Ecto neural progenitor cell (in vitro differentiated cells): ENCODE results near the gene RAD18.

Experiments
- DNase-seq: peaks from one replicate; pipeline ENCODE4 v3.0.0-alpha.2; 2018; ENCODE audit warnings: low spot score

RAD18 gene

DNA sequence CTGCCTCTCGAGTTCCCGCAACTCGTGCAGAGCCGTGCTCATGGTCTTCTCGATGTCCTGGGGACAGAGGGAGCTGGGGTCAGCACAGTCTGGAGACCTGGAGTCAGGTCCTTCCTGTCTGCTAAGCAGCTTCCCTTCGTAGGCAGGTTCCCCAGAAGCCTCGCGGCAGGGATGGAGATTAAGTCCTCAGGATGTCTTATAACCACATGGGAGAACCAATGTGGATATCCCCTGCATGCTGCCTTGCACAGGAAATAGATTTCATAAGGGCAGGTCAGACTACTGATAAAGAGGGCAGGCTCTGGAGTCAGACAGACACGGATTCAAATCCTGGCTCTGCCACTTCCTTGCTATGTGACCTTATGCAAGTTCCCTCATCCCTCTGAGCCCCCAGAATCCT lies 22.6 kb upstream of the RAD18 start:
- no peak for DNase-seq

DNA sequence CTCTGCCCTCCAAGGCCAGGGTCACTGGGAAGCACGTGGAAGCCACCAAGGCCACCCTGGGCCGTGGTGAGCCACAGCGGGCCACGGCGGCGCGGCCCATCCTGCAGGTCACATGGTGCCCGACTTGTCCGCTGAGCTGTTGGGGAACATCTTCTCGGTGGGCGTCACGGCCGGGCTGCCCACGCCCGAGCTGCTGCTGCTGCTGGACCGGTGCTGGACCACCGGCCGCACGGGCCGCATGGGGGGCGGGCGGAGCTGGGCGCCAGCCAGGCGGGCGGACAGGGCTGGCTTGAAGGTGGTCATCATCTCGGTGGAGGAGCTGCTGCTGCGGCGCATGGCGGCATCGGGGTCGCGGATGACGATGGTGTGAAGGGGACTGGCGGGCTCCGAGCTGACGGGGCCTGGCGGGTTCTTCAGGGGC lies 22.1 kb upstream of the RAD18 start:
- no peak for DNase-seq

DNA sequence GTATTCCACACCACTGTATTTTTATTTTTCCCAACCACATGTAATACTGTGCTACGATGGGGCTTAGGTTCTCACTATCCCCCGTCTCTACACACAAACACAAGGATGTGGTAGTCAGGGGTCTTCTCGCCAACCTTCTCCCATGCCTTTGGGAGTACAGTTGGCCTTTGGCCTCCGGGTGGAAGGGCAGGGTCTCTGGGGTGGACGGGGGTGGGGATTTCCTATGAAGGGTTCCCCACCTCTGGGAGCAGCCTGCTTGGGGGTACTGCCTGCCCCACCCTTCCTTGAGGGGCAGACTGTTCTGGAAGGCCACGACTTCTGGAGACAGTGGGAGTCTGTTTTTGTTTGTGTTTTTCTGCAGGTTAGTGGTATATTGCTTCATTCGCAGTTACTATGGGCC lies 21.3 kb upstream of the RAD18 start:
- no peak for DNase-seq

DNA sequence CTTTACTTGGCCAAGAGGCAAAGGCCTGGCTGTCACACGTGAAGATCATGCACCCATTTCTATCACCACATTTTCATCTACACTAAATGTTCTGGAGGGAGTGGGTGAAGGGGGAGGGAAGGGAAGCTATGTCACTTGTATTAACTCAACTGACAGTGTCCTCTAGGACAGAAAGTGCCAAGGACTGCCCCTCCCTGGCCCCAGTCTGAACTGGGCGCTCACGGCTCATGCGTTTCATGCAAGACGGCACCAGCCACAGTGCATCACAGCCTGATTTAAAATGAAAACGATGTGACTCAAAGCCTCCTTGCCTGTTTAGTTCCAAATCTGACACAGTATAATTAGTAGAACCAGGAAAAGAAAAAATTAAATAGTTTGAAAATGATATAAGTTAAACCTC lies 20.8 kb upstream of the RAD18 start:
- no peak for DNase-seq

DNA sequence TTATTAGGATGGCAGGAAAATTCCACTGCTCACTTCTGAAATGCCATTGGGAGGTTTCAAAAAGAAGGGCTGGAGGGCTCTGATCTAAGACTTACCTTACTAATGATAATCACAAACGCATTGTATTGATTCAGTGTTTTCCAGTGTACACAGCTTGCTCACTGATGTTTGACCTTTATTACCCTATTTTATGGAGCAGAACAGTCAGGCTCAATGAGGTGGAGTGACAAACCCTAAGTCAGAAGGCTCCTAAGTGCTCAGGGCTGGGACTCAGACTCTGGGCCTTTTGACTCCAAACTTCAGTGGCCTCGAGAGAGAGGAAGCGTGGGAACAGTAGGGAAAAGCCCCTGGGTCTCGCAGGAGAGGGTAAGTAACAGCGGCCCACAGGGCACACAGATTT lies 20.3 kb upstream of the RAD18 start:
- DNase-seq = no peak

DNA sequence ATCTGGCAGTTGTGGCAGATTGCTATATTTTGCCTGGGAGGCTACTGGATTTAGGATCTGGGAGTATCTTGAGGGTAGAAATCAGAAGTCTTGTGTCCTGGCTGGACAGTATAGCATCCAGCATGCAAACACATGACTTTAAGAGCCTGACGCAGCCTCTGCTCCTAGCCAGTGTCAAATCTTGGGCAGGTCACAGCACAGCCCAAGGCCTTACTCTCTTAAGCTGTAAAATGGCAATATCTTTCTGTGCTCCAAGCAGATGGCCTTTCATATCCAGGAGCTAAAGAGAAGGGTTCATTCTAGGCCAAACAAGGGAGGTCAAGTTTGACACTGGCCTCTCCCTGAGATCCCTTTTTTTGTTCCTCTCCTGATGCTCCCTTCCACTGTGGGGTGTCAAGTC lies 19.8 kb upstream of the RAD18 start:
- no peak for DNase-seq

DNA sequence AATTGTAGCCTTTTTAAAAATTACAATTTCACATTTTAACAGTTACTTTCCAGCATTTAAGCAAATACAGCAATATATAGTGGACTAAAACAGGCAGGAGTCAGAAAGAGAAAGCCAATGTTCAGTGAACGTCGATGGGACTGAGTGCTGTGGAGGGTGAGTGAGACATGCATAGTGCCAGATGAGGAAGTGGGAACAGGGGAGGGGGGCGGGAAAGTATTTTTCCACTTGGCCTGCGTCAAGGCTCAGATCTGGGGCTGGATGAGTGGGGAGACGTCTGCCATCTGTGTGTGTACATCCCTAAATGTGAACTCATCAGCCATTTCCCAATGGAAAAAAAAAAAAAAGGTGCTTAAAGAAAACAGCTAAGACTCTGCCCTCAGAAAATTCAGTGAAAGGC lies 19.2 kb upstream of the RAD18 start:
- no peak for DNase-seq

DNA sequence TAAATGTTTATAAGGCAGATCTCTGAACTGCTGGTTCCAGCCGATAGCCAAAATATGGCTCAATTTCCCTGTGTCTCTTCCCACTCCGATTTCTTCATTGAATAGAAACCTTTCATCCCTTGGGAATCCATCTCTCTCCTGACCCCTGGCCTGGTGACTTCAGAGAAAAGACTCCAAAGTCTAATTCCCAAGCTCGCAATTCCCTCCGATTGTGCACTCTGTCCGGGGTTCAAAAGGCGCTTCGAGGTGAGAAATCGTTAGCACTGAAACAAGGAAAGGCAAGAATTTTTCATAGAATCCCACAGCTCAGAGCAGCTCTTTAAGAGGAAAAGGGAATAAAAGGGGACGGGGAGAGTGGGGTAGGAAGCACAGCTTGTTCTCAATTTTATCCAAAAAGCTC lies 18.4 kb upstream of the RAD18 start:
- no peak for DNase-seq

DNA sequence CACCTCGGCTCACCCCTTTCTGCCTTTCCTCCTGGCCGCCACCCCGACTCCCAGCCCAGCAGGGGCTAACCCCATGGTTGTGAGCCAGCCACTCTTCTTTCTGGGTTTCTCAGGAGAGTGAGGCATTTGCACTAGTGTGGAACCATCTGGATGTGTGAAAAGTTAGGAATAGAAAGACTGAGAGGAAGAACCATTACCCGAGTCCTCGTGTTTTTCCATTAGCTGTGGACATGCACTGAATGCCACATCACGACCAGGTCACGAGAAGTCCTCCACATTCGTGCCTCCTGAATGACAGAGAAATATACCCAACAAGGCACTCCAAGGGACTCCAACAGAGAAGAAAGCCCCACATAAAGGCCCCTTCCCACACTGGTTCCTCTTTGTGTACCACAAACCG lies 18.0 kb upstream of the RAD18 start:
- DNase-seq = no peak

DNA sequence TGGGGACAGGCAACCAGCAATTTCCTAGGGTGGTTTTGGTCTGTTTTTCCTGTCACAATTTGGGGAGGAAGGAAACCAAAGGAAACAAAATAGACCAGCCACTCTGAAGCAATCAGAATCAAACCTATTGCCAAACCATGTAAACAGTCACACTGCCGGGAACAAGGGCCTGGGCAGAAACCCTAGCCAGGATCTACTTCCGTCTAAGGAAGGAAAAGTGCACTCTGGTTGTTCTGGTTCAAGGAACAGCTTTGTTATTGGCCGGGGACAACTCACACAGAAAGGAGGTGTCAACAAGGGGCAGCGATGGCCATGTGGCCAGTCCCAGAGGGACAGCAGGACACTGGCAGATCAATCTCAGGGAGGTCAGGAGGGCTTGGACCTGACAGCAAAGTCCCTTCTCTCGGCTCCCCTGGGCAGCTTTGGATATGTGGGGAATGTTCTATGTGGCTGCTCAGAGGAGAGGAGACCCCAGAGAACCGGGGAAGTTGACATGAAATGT lies 17.5 kb upstream of the RAD18 start:
- no peak for DNase-seq

DNA sequence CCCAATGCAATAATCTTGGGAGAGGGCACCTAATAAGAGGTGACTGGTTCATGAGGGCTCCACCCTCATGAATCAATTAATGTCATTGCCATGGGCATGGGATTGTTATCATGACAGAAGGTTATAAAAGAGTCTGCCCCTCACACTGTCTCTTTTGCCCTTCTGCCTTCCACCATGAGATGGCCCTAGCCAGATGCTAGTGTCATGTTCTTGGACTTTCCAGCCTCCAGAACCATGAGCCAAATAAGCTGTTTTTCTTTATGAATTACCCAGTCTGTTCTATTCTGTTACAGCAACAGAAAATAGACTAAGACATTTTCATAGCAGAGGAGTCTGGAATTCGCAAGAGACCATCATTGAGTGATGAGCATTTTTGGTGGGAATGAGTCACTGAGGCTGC lies 16.0 kb upstream of the RAD18 start:
- no peak for DNase-seq

DNA sequence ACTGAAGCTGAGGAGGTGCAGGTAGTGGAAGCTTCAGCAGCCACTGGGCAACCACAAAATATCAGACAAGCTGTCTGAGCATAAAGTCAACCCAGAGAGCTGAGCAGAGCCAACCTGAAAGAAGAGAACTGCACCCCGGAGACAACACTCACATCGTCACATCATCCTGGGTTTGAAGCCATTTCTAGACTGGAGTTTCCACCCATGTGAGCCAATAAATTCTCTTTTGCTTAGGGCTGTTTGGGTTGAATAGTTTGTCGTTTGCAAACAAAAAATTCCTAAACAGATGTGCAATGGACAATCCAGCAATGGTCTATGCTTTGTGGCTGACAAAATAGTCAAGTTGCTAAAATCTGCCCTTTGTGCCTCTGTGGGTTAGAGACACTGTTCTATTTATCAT lies 15.3 kb upstream of the RAD18 start:
- DNase-seq = no peak

DNA sequence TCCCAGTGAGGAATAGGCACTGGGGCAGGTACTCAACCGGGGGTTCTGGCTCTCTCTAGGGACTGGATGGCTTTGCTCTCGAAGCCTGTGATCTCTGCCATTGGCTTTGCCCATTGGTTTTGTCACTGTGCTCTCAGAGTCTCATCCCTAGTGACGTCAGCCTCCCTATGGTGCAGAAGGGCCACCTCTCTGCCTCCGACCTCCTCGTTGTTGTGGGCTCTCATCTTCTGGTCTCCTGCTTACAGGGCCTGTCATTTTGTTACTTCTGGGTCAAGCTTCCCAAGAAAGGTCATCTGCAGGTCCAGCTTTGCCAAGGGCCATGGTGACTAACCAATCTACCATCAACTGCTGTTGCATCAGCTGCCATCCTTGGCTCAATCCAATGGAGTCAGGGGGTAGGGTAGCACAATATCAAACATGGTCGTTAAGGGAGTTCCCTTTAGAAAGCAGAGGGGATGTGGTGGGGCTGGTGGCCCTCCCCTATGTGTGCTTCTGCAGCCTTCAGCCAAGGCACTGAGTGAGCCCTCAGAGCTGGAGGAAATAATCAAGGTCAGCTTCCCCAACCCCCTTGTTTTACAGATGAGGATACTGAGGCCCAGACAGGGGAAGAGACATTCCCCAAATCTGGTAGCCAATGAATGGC lies 13.4 kb upstream of the RAD18 start:
- no peak for DNase-seq

DNA sequence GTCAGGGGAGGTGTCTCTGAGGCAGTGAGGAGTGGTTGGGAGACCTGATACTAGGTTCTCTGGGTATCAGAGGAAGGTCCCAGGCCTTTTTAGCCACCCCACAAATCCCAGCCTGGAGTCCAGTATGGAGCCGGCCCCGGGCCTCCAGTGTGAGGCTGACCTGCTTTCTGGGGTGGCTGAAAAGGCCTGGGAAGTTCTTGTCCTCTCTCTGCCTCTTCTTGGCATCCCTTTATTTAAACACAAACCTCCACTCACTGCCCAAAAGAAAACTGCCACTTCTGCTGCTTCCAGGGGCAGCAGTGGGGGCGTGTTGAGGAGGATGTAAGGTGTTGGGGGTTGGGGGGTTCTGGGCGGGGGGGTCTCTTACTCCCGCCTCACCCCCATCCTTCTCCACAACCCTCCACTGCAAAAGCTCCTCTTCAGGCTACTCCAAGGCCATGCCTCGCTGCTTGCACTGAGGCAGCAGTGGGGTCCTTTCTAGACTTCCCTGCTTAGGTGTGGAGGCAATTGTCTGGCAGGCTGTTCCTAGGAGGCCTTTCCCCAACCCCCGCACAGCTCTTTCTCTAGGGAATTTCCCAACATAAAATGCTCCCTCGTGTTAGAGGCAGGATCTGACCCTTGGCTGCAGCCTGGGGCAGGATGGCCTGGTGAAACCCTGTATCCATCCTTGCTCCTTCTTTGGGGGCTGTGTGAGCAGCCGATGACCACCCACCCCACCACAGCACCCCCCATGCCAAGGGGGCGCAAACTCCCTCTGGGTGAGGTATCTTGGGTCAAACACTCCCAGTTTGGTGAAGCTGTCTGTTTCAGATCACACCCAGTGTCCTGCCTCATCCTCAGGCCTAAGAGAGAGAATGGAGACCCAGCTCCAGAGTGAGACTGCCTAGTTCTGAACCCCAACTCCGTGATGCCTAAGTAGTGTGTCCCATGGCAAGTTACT lies 12.1 kb upstream of the RAD18 start:
- no peak for DNase-seq

DNA sequence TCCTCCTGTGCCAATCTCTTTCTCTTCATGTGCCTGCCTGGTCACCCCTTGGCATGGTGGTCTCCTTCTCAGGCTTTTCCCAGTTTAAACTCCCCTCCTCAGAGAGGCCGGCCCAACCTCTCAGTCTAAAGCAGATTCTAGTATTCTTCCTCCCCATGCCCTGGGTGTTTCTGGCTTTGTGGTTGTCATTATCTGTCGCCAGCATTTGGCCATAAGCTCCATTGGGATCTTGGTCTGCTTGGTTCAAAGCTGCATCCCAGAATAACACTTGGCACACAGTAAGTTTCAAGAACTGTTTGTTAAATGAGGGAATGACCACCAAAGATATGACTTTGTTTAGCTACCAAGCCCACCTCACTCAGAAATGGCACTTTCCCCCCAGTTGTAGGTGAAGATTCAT lies 11.2 kb upstream of the RAD18 start:
- DNase-seq = no peak

DNA sequence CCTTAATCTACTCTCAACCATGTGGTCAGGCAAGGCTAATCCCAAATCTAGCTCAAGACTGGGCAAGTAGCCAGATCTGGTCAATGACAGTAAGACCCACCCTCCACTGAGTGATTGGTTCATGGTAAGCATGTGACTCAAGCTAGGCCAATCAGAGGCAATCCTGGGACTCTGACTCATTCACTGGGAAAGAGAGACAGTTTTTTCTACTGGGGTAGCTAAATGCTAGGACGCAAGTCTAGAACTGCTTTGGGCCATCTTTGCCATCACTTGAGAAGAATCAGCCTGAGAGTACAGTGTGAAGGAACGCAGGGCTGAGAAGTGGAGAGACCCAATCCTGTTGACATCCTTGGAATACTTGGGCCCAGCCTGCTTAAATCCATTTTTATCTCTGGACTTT lies 9.4 kb upstream of the RAD18 start:
- DNase-seq = no peak

DNA sequence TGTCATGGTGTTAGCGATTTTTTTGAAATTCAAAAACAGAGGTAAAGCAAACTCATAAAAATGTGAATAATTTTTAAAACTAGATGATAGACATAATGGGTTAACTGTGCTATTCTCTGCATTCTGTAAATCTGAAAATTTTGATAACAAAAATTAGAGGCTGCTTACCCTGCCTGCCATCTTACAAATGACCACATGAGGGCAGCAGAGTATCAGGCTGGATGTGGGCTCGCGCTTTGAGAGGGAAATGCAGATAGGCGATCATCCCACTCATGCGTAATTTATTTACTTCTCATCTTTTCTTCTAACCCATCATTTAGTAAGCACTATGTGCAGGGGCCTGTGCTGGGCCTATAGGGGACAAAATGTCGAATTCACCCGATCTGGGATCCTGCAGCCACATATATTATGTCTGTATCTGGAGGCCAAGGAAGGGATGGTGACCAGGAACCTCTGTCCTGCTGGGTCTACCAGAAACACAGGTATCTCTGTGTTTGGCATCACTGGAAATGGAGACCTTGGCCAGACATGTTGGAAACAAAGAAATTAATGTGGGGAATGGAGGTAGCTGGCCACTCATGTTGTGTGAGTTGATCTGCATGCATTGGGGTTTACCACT lies 7.8 kb upstream of the RAD18 start:
- DNase-seq = peak; percentile 74

DNA sequence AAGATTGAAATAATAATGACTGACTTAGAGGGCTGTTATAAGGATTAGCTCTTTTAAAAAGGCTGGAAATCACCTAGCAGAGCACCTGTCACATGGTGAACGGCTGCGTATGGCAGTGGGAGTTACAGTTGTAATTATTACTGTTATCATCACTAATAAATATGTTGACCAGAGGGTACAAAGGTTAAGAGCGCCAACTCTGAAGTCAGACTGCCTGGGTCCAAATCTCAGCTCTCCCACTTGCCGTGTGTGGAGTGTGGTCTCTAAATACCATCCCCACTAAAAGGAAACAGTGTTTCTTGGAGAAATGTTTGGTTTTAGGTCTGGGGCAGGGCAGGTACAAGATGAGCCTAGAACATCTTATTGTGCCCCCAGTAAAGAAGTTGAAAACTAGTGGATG lies 6.0 kb upstream of the RAD18 start:
- DNase-seq = no peak

DNA sequence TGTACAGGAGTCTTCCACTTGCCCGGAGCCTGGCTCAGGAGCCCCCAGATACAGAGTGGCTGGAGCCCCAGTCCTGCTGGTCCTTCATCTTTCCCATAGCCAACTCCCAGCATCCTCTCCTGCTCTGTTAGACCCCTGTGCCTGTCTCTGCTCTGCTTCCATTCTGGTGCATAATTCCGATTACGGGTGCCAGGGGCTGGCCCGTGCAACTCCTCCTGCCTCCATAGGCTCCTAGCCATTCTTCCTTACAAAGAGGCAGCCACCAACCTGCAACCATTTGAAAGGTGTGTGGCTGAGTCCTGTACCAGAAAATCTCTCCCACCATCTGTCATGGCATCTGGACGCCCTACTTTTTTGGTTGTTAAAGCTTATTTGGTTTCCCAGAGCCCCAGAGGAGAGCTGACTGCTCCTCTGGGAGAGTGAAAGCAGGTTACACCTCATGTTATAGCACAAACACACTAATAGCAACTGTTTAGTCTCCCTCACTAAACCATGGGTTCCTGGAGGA lies 5.2 kb upstream of the RAD18 start:
- DNase-seq = no peak

DNA sequence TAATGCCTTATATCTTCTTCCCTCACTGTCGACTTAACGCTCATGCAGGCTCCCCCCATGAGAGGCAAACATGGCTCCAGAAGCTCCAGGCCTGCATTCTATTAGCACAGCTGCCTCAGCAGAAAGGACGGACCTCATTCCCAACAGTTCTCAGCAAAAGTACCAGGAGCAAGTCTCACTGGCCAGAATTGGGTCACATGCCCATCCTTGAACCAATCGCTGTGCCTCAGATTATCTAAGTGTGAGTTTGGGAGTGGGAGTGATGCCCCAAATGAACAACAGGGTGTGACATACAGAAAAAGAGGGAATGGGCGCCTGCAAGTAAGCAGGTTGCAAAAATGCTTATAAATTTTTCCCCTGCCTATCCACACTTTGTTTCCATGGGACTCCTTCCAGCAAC lies 4.3 kb upstream of the RAD18 start:
- DNase-seq = peak; percentile 40

DNA sequence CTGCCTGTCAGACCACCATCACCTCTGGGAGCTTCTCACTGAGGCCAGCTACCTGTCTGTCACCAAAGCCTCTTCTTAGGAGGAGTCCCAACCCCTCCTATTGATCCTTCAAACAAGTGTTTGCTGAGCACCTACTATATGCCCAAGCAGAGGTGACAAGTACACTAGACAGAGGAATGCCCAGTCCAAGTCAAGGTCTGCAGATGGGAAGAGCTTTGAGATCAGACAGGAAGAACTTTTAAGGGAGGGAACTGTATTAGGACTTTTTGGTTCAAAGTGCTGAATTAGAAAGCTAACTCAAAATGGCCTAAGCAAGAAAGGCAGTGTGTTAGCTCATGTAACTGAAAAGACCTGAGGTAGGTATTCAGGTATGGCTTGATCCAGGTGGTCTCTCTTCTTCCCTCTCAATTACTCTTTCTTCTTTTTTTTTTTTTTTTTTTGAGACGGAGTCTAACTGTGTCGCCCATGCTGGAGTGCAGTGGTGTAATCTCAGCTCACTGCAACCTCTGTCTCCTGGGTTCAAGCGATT lies 3.6 kb upstream of the RAD18 start:
- DNase-seq = no peak

DNA sequence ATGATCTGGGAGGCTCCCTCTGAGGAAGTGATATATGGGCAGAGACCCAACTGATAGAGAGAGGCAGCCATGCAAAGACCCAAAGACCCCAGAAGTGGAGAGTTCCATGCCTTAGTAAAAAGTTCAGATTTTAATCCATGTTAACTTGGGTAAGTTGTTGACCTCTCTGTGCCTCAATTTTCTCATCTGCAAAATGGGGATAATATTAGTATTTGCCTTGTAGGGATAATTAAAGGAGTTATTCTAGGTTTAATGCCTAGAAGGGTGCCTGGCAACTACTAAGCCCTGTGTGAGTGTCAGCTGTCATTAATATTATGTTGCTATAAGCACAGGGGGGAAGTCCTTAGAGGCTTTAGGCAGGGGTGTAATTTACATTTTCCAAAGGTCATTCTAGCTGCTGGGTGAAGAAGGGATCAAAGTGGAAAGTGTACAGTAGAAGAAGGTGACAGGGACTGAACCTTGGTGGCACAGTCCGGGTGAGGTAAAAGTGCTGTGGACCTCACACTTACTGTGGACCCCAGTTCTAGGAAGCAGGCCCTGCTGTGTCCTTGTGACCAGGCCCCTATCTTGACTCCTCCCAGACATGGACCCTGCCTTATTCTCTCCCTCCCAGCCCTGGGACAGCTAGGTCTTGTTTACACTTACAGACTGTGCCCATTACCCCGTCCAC lies 3.0 kb upstream of the RAD18 start:
- DNase-seq = no peak
